Activated CD8-positive, alpha-beta memory T cell treated with anti-CD3 and anti-CD28 coated beads for 4 hours (primary cell): ENCODE measurements around the gene AGBL4.
A peak's percentile ranks its signal among the peaks of the same experiment; 100 is the strongest.
"Not testable (repeated sequence)": the region's sequence is repeated elsewhere in the genome, so short reads cannot be mapped to it uniquely, and the experiment has no call there.

Source experiments
- DNase-seq, 2 donors: peaks; one replicate each; pipeline ENCODE4 v3.0.0-alpha.2; 2020; ENCODE audit warnings: low read depth in 2 of 2

The AGBL4 gene

GRCh38 chr1:48547561-48548220 is 1476.1 kb downstream of the AGBL4 start:
- no peak for DNase-seq

GRCh38 chr1:48543854-48544253 is 1479.9 kb downstream of the AGBL4 start:
- DNase-seq = no peak

DNA sequence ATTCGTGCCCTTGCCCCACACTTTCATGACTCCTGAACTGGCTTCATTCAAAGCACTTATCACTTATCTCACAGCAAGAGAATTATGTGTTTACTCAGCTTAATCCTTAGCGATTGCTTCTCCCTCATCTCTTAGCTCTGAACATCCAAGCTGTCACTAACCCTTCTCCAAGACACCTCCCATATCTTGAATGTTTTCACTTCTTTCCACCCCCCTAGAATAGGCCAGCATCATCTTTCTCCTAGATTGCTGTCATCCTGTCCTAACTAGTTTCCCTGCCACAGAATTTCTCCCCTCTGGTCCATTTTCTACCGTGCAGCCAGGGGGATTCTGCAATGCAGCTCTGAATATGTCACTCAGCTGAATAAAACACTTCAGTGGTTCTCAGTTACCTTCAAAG is 1483.2 kb downstream of the AGBL4 start:
- no peak for DNase-seq

- DNase-seq = no peak
Measured at GRCh38 chr1:48536477-48536876, 1487.3 kb downstream of the AGBL4 start.

- DNase-seq = no peak
Measured at GRCh38 chr1:48532976-48533375, 1490.8 kb downstream of the AGBL4 start.

DNA sequence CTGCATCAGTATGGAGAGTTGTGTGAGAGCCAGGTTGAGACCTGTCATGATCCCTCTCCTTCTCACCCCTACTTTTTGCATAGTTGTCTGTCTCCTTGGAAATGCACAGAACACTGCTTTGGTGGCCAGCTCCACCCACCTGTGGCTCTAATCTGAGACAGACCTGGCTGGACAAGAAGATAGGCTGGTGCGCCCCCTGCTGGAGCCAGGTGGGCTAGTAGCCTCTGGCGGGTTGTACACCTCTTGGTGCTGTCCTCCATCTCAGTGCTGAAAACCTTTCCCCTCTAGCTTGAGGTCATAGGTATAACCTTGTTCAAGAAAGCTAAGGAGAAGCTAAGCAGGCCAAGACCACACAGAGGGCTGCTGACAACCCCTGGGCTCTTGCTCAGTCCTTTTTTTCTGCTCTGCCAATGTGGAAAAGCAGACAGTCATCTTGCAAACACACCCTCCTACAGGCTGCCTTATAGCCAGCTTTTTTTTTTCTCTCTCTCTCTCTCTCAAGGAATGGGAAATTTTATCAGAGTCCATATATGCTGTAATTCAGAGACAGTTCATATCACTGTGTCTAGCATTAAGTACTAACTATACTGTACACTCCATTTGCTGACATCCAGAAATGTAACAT is 1492.9 kb downstream of the AGBL4 start:
- DNase-seq = no peak

- no peak for DNase-seq
Measured at GRCh38 chr1:48527051-48527450, 1496.7 kb downstream of the AGBL4 start.

DNA sequence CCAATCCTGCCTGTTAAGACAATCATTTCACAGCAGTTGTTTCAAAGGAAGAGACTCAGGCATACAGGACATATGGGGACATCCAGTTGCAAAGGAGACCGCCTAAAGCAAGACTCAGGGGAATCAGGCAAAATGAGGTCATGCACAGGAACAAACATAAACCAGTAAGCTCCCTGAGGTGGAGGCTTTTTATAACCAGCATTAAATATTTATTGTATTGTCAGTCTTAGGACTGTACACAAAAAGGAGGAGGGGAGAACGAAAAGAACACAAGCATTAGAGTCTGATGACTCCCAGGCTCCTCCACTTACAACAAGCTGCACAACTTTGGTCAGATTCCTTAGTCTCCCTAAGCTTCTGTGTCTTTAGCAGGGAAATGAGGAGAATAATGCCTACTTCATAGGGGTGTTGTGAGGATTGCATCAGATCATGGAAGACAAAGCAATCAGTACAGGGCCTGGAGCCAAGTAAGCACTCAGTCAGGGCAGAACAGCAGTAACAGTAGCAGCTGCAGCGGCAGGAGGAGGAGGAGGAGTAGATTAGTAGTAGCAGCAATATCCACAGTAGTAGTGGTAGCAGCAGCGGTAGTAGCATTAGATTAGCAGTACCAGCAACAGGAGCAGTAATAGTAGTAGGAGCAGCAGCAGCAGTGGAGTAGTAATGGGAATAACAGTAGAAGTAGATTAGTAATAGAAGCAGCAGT is 1497.6 kb downstream of the AGBL4 start:
- DNase-seq = no peak

GRCh38 chr1:48524892-48525467 is 1498.8 kb downstream of the AGBL4 start:
- DNase-seq = no peak

- DNase-seq = no peak
Measured at GRCh38 chr1:48523558-48523957, 1500.2 kb downstream of the AGBL4 start.

DNA sequence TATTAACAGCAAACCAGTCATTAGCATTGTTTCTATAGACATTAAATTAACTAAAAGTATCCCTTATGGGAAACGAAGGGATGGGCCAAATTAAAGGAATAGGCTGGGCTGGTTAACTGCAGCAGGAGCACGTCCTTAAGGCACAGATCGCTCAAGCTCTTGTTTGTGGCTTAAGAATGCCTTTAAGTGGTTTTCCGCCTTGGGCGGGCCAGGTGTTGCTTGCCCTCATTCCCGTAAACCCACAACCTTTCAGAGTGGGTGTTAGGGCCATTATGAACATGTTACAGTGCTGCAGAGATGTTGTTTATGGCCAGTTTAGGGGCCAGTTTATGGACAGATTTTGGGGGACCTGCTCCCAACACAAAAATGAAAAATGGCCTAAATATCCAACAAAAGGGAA is 1503.9 kb downstream of the AGBL4 start:
- DNase-seq = not testable (repeated sequence)

- no peak for DNase-seq
Measured at GRCh38 chr1:48506870-48507269, 1516.9 kb downstream of the AGBL4 start.

DNA sequence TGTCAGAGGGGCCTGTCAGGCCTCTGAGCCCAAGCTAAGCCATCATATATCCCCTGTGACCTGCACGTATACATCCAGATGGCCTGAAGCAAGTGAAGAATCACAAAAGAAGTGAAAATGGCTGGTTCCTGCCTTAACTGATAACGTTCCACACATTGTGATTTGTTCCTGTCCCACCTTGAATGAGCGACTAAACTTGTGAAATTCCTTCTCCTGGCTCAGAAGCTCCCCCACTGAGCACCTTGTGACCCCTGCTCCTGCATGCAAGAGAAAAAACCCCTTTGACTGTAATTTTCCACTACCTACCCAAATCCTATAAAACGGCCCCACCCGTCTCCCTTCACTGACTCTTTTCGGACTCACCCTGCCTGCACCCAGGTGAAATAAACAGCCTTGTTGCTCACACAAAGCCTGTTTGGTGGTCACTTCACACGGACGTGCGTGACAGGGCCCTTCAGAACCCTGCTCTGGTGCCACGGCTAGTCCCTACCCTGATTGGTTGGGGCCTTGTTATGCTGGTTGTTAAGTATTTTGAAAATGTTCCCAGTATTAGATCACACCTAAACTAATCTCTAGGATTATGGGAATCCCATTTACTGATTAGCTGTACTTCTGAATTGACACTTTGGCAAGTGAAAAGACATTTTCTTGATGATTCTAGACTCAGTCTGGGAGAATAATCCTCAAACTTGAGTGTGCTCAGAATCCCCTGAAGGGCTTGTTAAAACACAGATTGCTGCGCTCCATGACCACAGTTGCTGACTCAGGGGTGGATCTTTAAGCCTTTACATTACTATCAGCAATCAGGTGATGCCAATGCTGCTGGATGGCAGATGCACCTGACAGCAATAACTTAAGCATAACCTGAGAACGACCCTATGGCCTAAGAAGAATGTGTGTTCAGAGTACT is 1523.0 kb downstream of the AGBL4 start:
- no peak for DNase-seq

GRCh38 chr1:48499211-48499735 is 1524.5 kb downstream of the AGBL4 start:
- no peak for DNase-seq

DNA sequence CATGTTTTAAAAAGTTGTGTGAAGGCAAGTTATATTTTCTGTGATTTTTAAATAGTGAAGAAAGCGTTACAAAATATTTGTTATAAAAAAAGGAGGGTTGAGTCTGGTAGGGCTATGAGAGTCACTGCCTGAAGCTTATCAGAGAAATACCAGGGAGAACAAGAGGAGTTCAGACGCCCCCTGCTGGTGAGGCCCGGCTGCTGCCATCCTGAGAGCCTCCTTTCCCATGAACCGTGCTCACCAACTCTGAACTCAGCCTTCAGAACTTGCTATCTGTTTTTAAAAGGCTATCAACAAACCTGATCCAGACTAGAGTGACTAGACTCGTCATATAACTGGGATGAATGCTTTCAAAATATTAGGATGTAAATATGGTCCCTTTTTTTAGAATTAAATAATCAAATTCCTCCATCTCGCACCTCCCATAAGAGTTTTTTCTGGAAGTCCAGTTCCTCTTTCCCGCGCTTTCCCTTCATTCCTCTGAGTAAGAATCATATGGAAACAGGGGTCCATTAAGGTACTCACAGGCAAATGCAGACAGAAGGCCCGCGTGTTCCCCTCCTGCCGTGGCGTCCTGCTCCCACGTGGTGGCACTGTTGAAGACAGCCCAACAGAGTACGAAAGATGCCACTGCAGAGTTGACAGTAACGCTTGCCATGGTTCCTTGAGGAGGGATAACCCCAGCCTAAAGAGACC is 1525.5 kb downstream of the AGBL4 start:
- DNase-seq = peak; percentile 24 to 26

DNA sequence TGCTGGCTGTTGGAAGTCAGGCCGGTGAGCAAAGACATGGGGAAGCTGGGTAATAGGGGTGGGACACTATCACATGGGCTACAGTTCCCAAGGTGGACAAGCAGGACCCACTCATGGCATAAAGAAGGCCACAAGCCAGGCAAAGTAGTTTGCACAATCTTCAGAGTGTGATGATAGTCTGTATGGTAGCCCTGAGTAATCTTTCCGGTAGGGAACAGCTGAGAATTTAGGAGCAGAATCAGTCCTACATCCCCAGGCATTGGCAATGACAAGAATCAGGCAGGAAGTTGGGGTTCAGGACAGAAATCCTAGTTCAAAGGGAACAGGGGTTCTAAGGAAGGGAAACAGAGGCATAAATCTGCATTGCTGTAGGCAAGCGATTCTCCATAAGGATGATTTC is 1527.8 kb downstream of the AGBL4 start:
- no peak for DNase-seq

DNA sequence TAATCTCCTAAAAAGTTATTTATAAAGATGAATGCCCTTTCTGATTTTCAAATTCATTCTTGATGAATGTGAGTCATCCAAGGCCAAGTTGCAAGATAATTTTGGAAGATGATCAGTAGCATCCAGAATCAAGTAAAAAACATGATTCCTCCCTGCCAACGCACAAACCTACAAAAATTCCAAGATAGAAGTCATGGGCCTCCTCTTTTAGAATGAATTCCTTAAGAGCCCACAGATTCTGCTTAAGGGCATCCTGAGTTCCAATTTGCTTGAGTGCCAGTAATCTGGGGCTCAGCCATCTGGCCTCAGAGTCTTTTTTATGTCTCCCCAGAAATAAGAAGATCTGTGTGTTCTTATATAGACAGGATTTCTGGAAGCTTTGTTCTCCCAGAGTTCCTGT is 1528.6 kb downstream of the AGBL4 start:
- DNase-seq = no peak

- DNase-seq = no peak
Measured at GRCh38 chr1:48493970-48494769, 1529.6 kb downstream of the AGBL4 start.

GRCh38 chr1:48493041-48493440 is 1530.7 kb downstream of the AGBL4 start:
- DNase-seq = no peak

DNA sequence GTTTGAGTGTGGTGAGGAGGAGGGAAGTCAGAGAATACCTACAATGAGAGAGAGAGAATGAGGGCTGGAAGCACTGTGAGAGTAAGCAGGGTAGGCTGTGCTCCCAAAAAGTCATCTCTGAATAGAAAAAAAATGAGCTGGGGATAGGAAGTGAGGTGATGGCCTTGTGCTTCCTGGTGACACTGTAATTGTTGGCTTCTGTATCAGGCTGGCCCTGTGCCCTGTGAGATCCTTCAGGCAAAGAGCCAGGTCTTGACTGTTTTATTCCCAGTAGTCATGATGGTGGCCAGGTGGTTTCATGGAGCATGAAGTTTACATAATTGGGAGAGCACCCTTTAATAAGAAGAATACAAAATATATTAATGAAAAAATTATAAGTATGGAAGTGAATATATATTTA is 1531.4 kb downstream of the AGBL4 start:
- no peak for DNase-seq
